Smooth muscle cell (in vitro differentiated cells): ENCODE measurements around the gene TRPM2. TPM values are rescaled to one million over a fixed set of nuclear protein-coding genes. Genes with fewer than 3 reads are reported as not detected.

Experiments used
- DNase-seq: peaks from one replicate; lab custom pipeline; 2025; ENCODE audit not compliant: unreplicated experiment; lab: John Stamatoyannopoulos, UW
- H2AFZ ChIP-seq: fragments of 200-600 bp; sonication (generic); 2 replicates; pipeline ENCODE4 v1.6.0; 2016; ENCODE audit warnings: antibody characterized with exemption, low read depth, mild to moderate bottlenecking
- H3F3A ChIP-seq: fragments of 200-600 bp; sonication (generic); 2 replicates; pipeline ENCODE4 v1.6.0; 2017; ENCODE audit warnings: antibody characterized with exemption, low read depth
- H3K27ac ChIP-seq: fragments of 200-600 bp; sonication (generic); 2 replicates; pipeline ENCODE4 v1.5.1; 2016; ENCODE audit warnings: low read depth, mild to moderate bottlenecking
- H3K27me3 ChIP-seq: fragments of 200-600 bp; sonication (generic); 2 replicates; pipeline ENCODE4 v1.6.1; 2016; ENCODE audit warnings: low read depth, mild to moderate bottlenecking
- H3K36me3 ChIP-seq: fragments of 200-600 bp; sonication (generic); 2 replicates; pipeline ENCODE4 v1.5.1; 2016; ENCODE audit warnings: low read depth
- H3K4me1 ChIP-seq: fragments of 200-600 bp; sonication (generic); 2 replicates; pipeline ENCODE4 v1.5.1; 2016; ENCODE audit warnings: low read depth
- H3K4me2 ChIP-seq: fragments of 200-600 bp; sonication (generic); 2 replicates; pipeline ENCODE4 v1.6.0; 2016; ENCODE audit warnings: mild to moderate bottlenecking
- H3K4me3 ChIP-seq: fragments of 200-600 bp; sonication (generic); 2 replicates; pipeline ENCODE4 v1.5.1; 2016; ENCODE audit warnings: mild to moderate bottlenecking
- H3K79me2 ChIP-seq: fragments of 200-600 bp; sonication (generic); 2 replicates; pipeline ENCODE4 v1.6.0; 2016; ENCODE audit warnings: low read depth, mild to moderate bottlenecking
- H3K9ac ChIP-seq: fragments of 200-600 bp; sonication (generic); 2 replicates; pipeline ENCODE4 v1.6.0; 2016; ENCODE audit warnings: low read depth
- H3K9me3 ChIP-seq: fragments of 200-600 bp; sonication (generic); replicated peaks from 2 replicates; pipeline ENCODE4 v1.5.1; 2016; ENCODE audit warnings: low read depth
- H4K20me1 ChIP-seq: fragments of 200-600 bp; sonication (generic); 2 replicates; pipeline ENCODE4 v1.6.0; 2016; ENCODE audit warnings: low read depth
- WGBS: methylation state at CpG from one replicate; pipeline ENCODE4 v1.1.7; 2016; ENCODE audit warnings: low lambda C conversion rate; 5-methylcytosine and 5-hydroxymethylcytosine counted together
- polyA plus RNA-seq: library from polyadenylated mRNA; unstranded; fragments of >200 nt; fragmentation: Nextera tagmentation; extraction: Ambion mirVana; gene quantifications from 2 replicates; pipeline ENCODE4 v1.2.1, GENCODE V29; 2016
- total RNA-seq: library from RNA; depleted of rRNA; stranded (reverse); fragments of >200 nt; gene quantifications from 2 replicates; pipeline ENCODE4 v1.2.3, GENCODE V29; 2014
- TF ChIP-seq, protein P1 (sequence below): fragments of 200-600 bp; sonication (generic); IDR thresholded peaks from 2 replicates; pipeline ENCODE4 v1.5.1; 2017; ENCODE audit warnings: borderline replicate concordance, mild to moderate bottlenecking, antibody characterized with exemption; ENCODE audit not compliant: insufficient read depth, poor library complexity, severe bottlenecking

The TRPM2 gene
- total and polyA plus RNA-seq, 2 experiments from 2014 or later = 0.31 TPM; not detected in 1

DNA sequence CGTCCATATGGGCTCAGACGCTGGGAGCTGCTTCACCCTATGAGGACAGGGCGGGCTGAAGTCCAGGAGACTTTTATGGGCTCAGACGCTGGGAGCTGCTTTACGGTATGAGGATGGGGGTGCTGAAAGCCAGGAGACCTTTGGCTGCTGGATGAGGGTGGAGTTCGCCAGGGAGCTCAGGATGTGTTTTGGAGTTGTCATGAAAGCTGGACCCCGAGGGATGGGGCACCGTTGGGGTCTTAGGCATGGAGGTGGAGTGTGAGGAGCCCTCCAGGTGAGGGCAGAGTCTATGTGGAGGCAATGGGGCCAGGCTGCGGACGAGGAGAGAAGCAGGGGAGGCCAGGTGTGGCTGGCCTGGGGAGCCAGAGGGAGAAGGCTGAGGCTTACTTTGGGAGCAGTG lies 27.5 kb downstream of the TRPM2 start:
- Histone ChIP-seq H3K9me3 (no peaks in the 10 kb centered on the region), H3K27me3 (no peaks in the 10 kb centered on the region), H4K20me1 (no peaks in the 10 kb centered on the region), H3F3A (no peaks in the 10 kb centered on the region), H3K79me2 (no peaks in the 10 kb centered on the region), H3K36me3 (no peaks in the 10 kb centered on the region), H3K9ac (no peak overlapping the region), H3K4me3 (no peak overlapping the region), H2AFZ (no peak overlapping the region), H3K27ac (no peak overlapping the region), H3K4me2 (no peak overlapping the region), H3K4me1 (no peaks in the 10 kb centered on the region)
- no peak for DNase-seq
- TF ChIP-seq, protein P1, sequence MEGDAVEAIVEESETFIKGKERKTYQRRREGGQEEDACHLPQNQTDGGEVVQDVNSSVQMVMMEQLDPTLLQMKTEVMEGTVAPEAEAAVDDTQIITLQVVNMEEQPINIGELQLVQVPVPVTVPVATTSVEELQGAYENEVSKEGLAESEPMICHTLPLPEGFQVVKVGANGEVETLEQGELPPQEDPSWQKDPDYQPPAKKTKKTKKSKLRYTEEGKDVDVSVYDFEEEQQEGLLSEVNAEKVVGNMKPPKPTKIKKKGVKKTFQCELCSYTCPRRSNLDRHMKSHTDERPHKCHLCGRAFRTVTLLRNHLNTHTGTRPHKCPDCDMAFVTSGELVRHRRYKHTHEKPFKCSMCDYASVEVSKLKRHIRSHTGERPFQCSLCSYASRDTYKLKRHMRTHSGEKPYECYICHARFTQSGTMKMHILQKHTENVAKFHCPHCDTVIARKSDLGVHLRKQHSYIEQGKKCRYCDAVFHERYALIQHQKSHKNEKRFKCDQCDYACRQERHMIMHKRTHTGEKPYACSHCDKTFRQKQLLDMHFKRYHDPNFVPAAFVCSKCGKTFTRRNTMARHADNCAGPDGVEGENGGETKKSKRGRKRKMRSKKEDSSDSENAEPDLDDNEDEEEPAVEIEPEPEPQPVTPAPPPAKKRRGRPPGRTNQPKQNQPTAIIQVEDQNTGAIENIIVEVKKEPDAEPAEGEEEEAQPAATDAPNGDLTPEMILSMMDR = no peak
- 91% methylated on average over 10 of the region's 10 CpGs for WGBS

DNA sequence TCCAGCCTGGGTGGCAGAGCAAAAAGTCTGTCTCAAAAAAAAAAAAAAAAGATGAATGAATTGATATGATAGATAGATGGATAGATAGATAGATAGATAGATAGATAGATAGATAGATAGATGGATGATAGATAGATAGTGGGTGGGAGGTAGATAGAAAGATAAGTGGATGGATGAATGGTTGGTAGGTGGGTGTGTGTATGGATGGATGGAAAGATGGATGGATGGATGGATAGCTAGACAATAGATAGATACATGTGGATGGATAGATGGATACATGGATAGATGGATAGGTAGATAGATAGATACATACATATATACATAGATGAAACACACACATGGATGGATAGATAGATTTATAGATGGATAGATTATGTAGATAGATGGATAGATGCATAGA lies 28.5 kb downstream of the TRPM2 start:
- Histone ChIP-seq H3K9me3 (no peaks in the 10 kb centered on the region), H3K4me3 (no peak overlapping the region), H3K79me2 (no peaks in the 10 kb centered on the region), H3K27ac (no peak overlapping the region), H3K4me1 (no peaks in the 10 kb centered on the region), H3K27me3 (no peaks in the 10 kb centered on the region), H3F3A (no peaks in the 10 kb centered on the region), H2AFZ (no peak overlapping the region), H3K4me2 (no peak overlapping the region), H3K9ac (no peak overlapping the region), H3K36me3 (no peaks in the 10 kb centered on the region), H4K20me1 (no peaks in the 10 kb centered on the region)
- DNase-seq = no peak
- TF ChIP-seq, protein P1 = no peak

DNA sequence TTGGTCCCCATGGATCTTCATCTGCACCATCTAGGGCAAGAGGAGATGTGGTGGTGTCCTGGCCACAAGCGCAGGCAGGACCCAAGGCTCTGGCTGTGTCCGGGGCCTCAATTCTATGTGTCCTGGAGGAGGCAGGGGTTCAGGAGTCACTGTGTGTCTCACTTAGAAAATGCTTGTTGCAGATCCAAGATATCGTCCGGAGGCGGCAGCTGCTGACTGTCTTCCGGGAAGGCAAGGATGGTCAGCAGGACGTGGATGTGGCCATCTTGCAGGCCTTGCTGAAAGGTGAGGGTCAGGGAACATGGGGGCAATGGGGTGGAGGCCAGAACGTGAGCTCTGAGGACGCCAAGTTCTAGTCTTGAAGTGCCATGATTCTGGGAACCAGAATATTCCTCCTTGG lies 29.1 kb downstream of the TRPM2 start:
- no peak overlapping the region for H3K4me2 ChIP-seq
- H2AFZ ChIP-seq = no peak overlapping the region
- H3K9ac ChIP-seq = no peak overlapping the region
- DNase-seq = no peak
- H3K36me3 ChIP-seq = no peaks in the 10 kb centered on the region
- H3K9me3 ChIP-seq = no peaks in the 10 kb centered on the region
- no peak overlapping the region for H3K27ac ChIP-seq
- 86% methylated on average over 9 of the region's 9 CpGs for WGBS
- no peaks in the 10 kb centered on the region for H3F3A ChIP-seq
- no peaks in the 10 kb centered on the region for H4K20me1 ChIP-seq
- TF ChIP-seq, protein P1 = no peak
- no peak overlapping the region for H3K4me3 ChIP-seq
- no peaks in the 10 kb centered on the region for H3K79me2 ChIP-seq
- no peaks in the 10 kb centered on the region for H3K4me1 ChIP-seq
- no peaks in the 10 kb centered on the region for H3K27me3 ChIP-seq

DNA sequence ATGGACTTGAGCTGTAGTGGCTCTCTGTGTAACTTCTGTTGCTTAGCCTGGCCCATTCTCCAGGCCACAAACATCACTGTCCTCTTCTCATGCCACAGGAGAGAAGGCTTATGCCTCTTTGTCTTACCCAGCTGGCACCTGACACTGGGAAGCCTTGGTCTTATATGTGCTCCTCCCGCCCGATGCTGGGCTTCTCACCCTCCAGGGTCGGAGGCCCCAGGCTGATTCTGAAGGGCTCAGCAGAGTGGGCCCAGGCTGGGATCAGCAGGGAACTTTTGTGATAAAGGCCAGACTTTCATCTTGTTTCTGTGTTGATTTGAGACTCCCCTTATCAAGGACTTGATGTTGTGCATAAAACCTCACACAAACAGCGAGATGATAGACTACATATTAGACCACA lies 29.8 kb downstream of the TRPM2 start:
- Histone ChIP-seq H4K20me1 (no peaks in the 10 kb centered on the region), H3K36me3 (no peaks in the 10 kb centered on the region), H3K4me3 (no peak overlapping the region), H2AFZ (no peak overlapping the region), H3K9me3 (no peaks in the 10 kb centered on the region), H3K4me1 (no peaks in the 10 kb centered on the region), H3K9ac (no peak overlapping the region), H3K4me2 (no peak overlapping the region), H3K79me2 (no peaks in the 10 kb centered on the region), H3K27ac (no peak overlapping the region), H3K27me3 (no peaks in the 10 kb centered on the region), H3F3A (no peaks in the 10 kb centered on the region)
- DNase-seq = no peak
- TF ChIP-seq, protein P1 = no peak
- 90% methylated on average over 4 of the region's 4 CpGs for WGBS
